HepG2 (cell line): Measurements from ENCODE around the gene PPP1R15A. TPM values are rescaled to one million over a fixed set of nuclear protein-coding genes. Genes with fewer than 3 reads are reported as not detected.

Source experiments
- AHR ChIP-seq: IDR thresholded peaks from 2 replicates; pipeline ENCODE4 v1.6.1; 2018; ENCODE audit warnings: missing genetic modification reagents, missing compliant biosample characterization
- BHLHE40 ChIP-seq: IDR thresholded peaks from 2 replicates; pipeline ENCODE4 v1.6.1; 2011; ENCODE audit warnings: low read length, improper control_type of control experiment
- BRD4 ChIP-seq: sonication (generic); formaldehyde crosslinking; IDR thresholded peaks from 2 replicates; pipeline ENCODE4 v1.4.0; 2020; ENCODE audit warnings: missing genetic modification reagents
- CCDC6 ChIP-seq: sonication (generic); formaldehyde crosslinking; IDR thresholded peaks from 2 replicates; pipeline ENCODE4 v1.8.1; 2022; ENCODE audit warnings: mild to moderate bottlenecking, missing genetic modification reagents, moderate library complexity
- CENPX ChIP-seq: sonication (generic); formaldehyde crosslinking; IDR thresholded peaks from 2 replicates; pipeline ENCODE4 v1.9.0; 2021; ENCODE audit warnings: mild to moderate bottlenecking, missing genetic modification reagents, moderate library complexity
- DDIT3 ChIP-seq: sonication (generic); formaldehyde crosslinking; IDR thresholded peaks from 2 replicates; pipeline ENCODE4 v1.4.0; 2020; ENCODE audit warnings: mild to moderate bottlenecking, missing genetic modification reagents
- HOXA5 ChIP-seq: sonication (generic); formaldehyde crosslinking; IDR thresholded peaks from 2 replicates; pipeline ENCODE4 v1.4.0; 2020; ENCODE audit warnings: missing genetic modification reagents
- MXD4 ChIP-seq: IDR thresholded peaks from 2 replicates; pipeline ENCODE4 v1.6.1; 2016; ENCODE audit warnings: mild to moderate bottlenecking, missing biosample characterization, missing genetic modification reagents
- NFIC ChIP-seq: IDR thresholded peaks from 2 replicates; pipeline ENCODE4 v1.6.1; 2012; ENCODE audit warnings: mild to moderate bottlenecking, low read length, inconsistent platforms
- NR2F2 ChIP-seq: IDR thresholded peaks from 2 replicates; pipeline ENCODE4 v1.6.1; 2012; ENCODE audit warnings: low read depth, inconsistent platforms, borderline replicate concordance
- PAXIP1 ChIP-seq: sonication (generic); formaldehyde crosslinking; conservative IDR thresholded peaks from 2 replicates; pipeline ENCODE4 v1.4.0; 2020; ENCODE audit warnings: mild to moderate bottlenecking, missing genetic modification reagents, moderate library complexity
- SP4 ChIP-seq: sonication (generic); formaldehyde crosslinking; IDR thresholded peaks from 2 replicates; pipeline ENCODE4 v1.8.1; 2023; ENCODE audit warnings: mild to moderate bottlenecking, missing genetic modification reagents
- SRSF1 ChIP-seq: fragments of 200-400 bp; formaldehyde crosslinking; optimal IDR thresholded peaks from 2 replicates; pipeline ENCODE3; 2017; ENCODE audit warnings: mild to moderate bottlenecking, low read depth, low read length, moderate library complexity
- TAF15 ChIP-seq: fragments of 200-400 bp; formaldehyde crosslinking; IDR thresholded peaks from one replicate; pipeline ENCODE4 v1.6.1; 2018; ENCODE audit warnings: mild to moderate bottlenecking, low read depth, low read length; ENCODE audit not compliant: poor library complexity, severe bottlenecking
- YEATS2 ChIP-seq: sonication (generic); formaldehyde crosslinking; IDR thresholded peaks from 2 replicates; pipeline ENCODE4 v1.4.0; 2020; ENCODE audit warnings: missing genetic modification reagents, borderline replicate concordance
- ZBTB26 ChIP-seq: IDR thresholded peaks from 2 replicates; pipeline ENCODE4 v1.6.1; 2016; ENCODE audit warnings: missing compliant biosample characterization, missing genetic modification reagents, borderline replicate concordance
- ZBTB46 ChIP-seq: sonication (generic); formaldehyde crosslinking; IDR thresholded peaks from 2 replicates; pipeline ENCODE4 v1.4.0; 2020; ENCODE audit warnings: mild to moderate bottlenecking, missing genetic modification reagents, borderline replicate concordance
- ZMYM3 ChIP-seq: sonication (generic); formaldehyde crosslinking; IDR thresholded peaks from 2 replicates; pipeline ENCODE4 v1.5.1; 2020; ENCODE audit warnings: mild to moderate bottlenecking, missing genetic modification reagents
- ZNF12 ChIP-seq: sonication (generic); formaldehyde crosslinking; IDR thresholded peaks from 2 replicates; pipeline ENCODE4 v1.5.0; 2020; ENCODE audit warnings: missing genetic modification reagents
- ZNF30 ChIP-seq: sonication (generic); formaldehyde crosslinking; IDR thresholded peaks from 2 replicates; pipeline ENCODE4 v1.5.0; 2020; ENCODE audit warnings: mild to moderate bottlenecking, missing genetic modification reagents
- ZNF329 ChIP-seq: sonication (generic); formaldehyde crosslinking; IDR thresholded peaks from 2 replicates; pipeline ENCODE4 v1.9.0; 2021; ENCODE audit warnings: low read depth, mild to moderate bottlenecking, missing genetic modification reagents
- ZNF691 ChIP-seq: sonication (generic); formaldehyde crosslinking; IDR thresholded peaks from 2 replicates; pipeline ENCODE4 v1.4.0; 2020; ENCODE audit warnings: missing genetic modification reagents, low read depth, mild to moderate bottlenecking, borderline replicate concordance
- ZNF768 ChIP-seq: sonication (generic); formaldehyde crosslinking; IDR thresholded peaks from 2 replicates; pipeline ENCODE4 v1.4.0; 2020; ENCODE audit warnings: missing genetic modification reagents
- polyA plus RNA-seq, 8 experiments: library from polyadenylated mRNA; depleted of rRNA in 3 of 8; stranded (reverse) in 7 of 8; unstranded in 1 of 8; fragments of >200 nt; fragmentation: Illumina TruSeq in 4 of 8; extraction: Trizol in 4 of 8; gene quantifications; 2 replicates each; pipeline versions ENCODE4 v1.2.1 to v1.2.3, GENCODE V29; 2011 to 2016; ENCODE audit warnings: low read depth in 4 of 8, missing spikeins in 1 of 8, mixed read lengths in 1 of 8; ENCODE audit not compliant: insufficient read depth in 1 of 8
- total RNA-seq, 5 experiments: library from RNA; depleted of rRNA; stranded (reverse); fragments of >200 nt; fragmentation: Illumina TruSeq; extraction: Trizol; gene quantifications; 2 replicates each; pipeline ENCODE4 v1.2.3, GENCODE V29; 2016; ENCODE audit warnings: low read depth in 1 of 5

The PPP1R15A gene
- total and polyA plus RNA-seq, 2 of the 13 experiments (the other 11 are each of a cell fraction or from before 2014, with no cell fraction given), result 15.6 to 18.5 TPM

GRCh38 chr19:48872182-48872883 is at the start of gene PPP1R15A (continued):
- TF ChIP-seq CENPX, result no peak
- TF ChIP-seq ZBTB26, result 0 out of 2 replicates have a peak, but pooled peaks have one; percentile 49
- peak; percentile 32; the same call in 1 of the 2 replicates for TF ChIP-seq PAXIP1
- 0 out of 2 replicates have a peak, but pooled peaks have one; percentile 26 for TF ChIP-seq NFIC
- peak; percentile 61; the same call in 1 of the 2 replicates for TF ChIP-seq NR2F2
- peak; percentile 79 for TF ChIP-seq AHR
- TF ChIP-seq SRSF1, result no peak
- TF ChIP-seq CCDC6 (CRISPR knock-in tag), result no peak; the same call in 1 of the 2 replicates
- TF ChIP-seq HOXA5 (CRISPR knock-in tag), result no peak
- TF ChIP-seq YEATS2 (CRISPR knock-in tag), result peak; percentile 74; the same call in 1 of the 2 replicates
- no peak for TF ChIP-seq ZNF329 (CRISPR knock-in tag)
- TF ChIP-seq ZNF30 (CRISPR knock-in tag), result no peak
- 0 out of 2 replicates have a peak, but pooled peaks have one; percentile 46 for TF ChIP-seq MXD4 (CRISPR knock-in tag)
- TF ChIP-seq SP4, result peak; percentile 89
- TF ChIP-seq DDIT3 (CRISPR knock-in tag), result no peak
- TF ChIP-seq ZMYM3 (CRISPR knock-in tag), result no peak
- peak; percentile 57; the same call in 1 of the 2 replicates for TF ChIP-seq ZNF691 (CRISPR knock-in tag)
- peak; percentile 61; the same call in 1 of the 2 replicates for TF ChIP-seq ZNF768 (CRISPR knock-in tag)
- TF ChIP-seq BHLHE40, result no peak
- TF ChIP-seq BRD4, result no peak
- TF ChIP-seq TAF15, result peak; percentile 78
- TF ChIP-seq ZNF12 (CRISPR knock-in tag), result 0 out of 2 replicates have a peak, but pooled peaks have one; percentile 12
- no peak for TF ChIP-seq ZBTB46 (CRISPR knock-in tag)
